GM12892 (cell line): ENCODE data around the gene IL1A.

Experiments used
- POLR2A ChIP-seq: IDR thresholded peaks from 2 replicates; pipeline ENCODE4 v1.6.1; 2011; ENCODE audit warnings: low read depth, low read length, control low read depth
- POLR2AphosphoS5 ChIP-seq: IDR thresholded peaks from 2 replicates; pipeline ENCODE4 v1.6.1; 2011; ENCODE audit warnings: low read depth, low read length, control low read depth
- TAF1 ChIP-seq: IDR thresholded peaks from 2 replicates; pipeline ENCODE4 v1.6.1; 2011; ENCODE audit warnings: low read depth, mild to moderate bottlenecking, control low read depth, low read length, borderline replicate concordance

GRCh38 chr2:112728029-112728362 is 56.3 kb downstream of the IL1A start:
- TF ChIP-seq POLR2A (no peak), POLR2AphosphoS5 (no peak), TAF1 (no peak)
